ENCODE results near the gene SGSH. TPM values are rescaled to one million over a fixed set of nuclear protein-coding genes. Genes with fewer than 3 reads are reported as not detected.

The SGSH gene
- total and polyA plus RNA-seq, 4 donors: 11.1 to 61.3 (median 42.7) TPM

DNA sequence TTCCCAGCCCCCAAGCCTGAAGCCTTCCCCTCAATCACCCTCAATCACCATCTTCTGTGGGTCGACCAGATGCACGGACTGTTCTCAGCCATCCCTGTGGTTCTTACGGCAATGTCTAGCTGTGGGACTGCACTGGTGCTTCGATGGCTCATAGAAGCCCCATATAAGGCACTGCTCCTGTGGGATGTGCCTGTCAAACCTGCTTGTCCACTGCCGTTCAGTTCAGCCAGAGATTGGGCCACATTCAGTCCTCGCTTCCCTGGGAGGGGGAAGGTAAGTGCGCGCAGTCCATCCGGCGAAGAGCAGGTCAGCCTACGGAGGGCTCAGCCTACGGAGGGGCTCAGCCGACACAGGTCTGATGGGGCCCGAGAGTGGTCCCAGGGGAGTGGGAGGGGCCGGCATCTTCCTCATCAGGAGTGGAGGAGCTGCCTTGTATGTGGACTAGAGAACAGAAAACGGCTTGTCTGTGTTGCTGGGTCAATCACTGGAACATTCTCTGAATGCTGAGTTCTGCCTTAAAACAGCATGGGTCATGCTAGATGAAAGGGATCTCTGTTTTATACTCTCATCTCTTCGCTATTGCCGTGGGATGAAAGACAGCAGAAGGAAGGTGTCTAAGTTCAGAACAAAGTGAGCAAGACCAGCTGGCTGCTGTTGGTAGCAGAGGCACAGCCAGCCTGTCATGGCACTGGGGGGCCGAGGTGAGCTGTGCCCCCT, 50.2 kb downstream of the SGSH start, which contains the start of gene CARD14:
CARD14 (plus strand) TSS at position 247 of the 717 bp plus-strand sequence. CDS start 11,409 bp downstream, outside the sequence.
- Histone ChIP-seq H3K27ac (ENCODE audit: low read depth in 1 of 2, low read length in 2 of 2) (no peak within 1 kb of the TSS), H3K4me3 (ENCODE audit: low read length in 2 of 2) (no peak within 1 kb of the TSS), H3K36me3 (ENCODE audit: control insufficient read depth in 1 of 2, insufficient read depth in 2 of 2, low read length in 1 of 2) (no peaks in the 10 kb centered on the region), H3K4me1 (ENCODE audit: control insufficient read depth in 1 of 2, insufficient read depth in 2 of 2, low read length in 2 of 2) (no peaks in the 10 kb centered on the region), H3K9me3 (ENCODE audit: control insufficient read depth, low read length) (no peaks in the 10 kb centered on the region), H3K27me3 (ENCODE audit: control insufficient read depth in 1 of 2, insufficient read depth in 2 of 2, low read length in 1 of 2) (no peaks in the 10 kb centered on the region)
- 77 to 80% methylated on average over 19 of the region's 19 CpGs for WGBS, 2 donors
- ATAC-seq (ENCODE audit: low FRiP score) (no peak), DNase-seq (no peak)
- intact Hi-C loops (cut with DNase I): no loop called here

DNA sequence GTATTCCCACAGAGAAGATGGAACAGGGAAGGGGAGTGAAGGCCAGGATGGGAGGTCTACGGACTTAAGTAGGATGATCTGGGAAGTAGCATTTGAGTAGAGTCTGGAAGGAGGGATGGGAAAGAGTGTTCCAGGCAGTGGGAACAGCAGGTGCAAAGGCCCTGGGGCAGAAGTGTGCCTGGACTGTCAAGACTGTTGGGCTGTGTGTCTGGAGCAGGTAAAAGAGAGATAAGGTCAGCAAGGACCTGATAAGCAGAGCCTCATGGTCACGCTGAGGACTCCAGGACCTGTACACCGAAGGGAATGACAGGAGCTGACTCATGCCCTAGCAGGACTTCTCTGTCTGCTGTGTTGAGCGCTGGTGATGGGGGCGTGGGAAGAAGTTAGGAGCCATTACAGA, 51.0 kb downstream of the SGSH start:
- no peak overlapping the region for H3K27ac ChIP-seq (ENCODE audit: low read depth in 1 of 2, low read length in 2 of 2)
- intact Hi-C loops (cut with DNase I): no loop called here
- DNase-seq (no peak), ATAC-seq (ENCODE audit: low FRiP score) (no peak)
- 94 to 95% methylated on average over 5 of the region's 5 CpGs for WGBS, 2 donors
- no peaks in the 10 kb centered on the region for H3K36me3 ChIP-seq (ENCODE audit: control insufficient read depth in 1 of 2, insufficient read depth in 2 of 2, low read length in 1 of 2)
- no peaks in the 10 kb centered on the region for H3K4me1 ChIP-seq (ENCODE audit: control insufficient read depth in 1 of 2, insufficient read depth in 2 of 2, low read length in 2 of 2)
- no peak overlapping the region for H3K4me3 ChIP-seq (ENCODE audit: low read length in 2 of 2)
- H3K9me3 ChIP-seq (ENCODE audit: control insufficient read depth, low read length): no peaks in the 10 kb centered on the region
- H3K27me3 ChIP-seq (ENCODE audit: control insufficient read depth in 1 of 2, insufficient read depth in 2 of 2, low read length in 1 of 2): no peaks in the 10 kb centered on the region

DNA sequence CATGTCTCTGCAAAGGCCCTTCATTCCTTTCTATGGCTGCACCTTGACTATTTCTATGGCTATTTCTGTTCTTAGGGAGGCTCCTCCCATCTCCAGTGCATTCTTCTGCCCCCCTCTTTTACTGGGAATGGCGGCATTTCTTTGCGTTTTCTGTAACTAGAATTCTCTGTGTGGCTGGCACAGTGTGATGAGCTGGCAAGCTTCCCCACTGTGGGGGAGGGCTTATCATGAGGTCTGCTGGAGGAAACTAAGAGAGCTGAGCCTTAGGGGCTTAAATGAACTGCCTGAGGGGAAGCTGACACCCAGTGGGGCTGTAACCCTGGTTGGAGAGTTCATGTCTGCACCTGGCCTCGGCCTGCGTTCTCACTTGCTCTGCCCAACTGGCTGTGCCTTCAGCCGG, 51.8 kb downstream of the SGSH start:
- no peaks in the 10 kb centered on the region for H3K27me3 ChIP-seq (ENCODE audit: control insufficient read depth in 1 of 2, insufficient read depth in 2 of 2, low read length in 1 of 2)
- no peak for ATAC-seq (ENCODE audit: low FRiP score)
- intact Hi-C loops (cut with DNase I): no loop called here
- DNase-seq: no peak
- H3K27ac ChIP-seq (ENCODE audit: low read depth in 1 of 2, low read length in 2 of 2): no peak overlapping the region
- 43 to 58% methylated on average over 5 of the region's 5 CpGs for WGBS, 2 donors
- H3K36me3 ChIP-seq (ENCODE audit: control insufficient read depth in 1 of 2, insufficient read depth in 2 of 2, low read length in 1 of 2): no peaks in the 10 kb centered on the region
- no peaks in the 10 kb centered on the region for H3K9me3 ChIP-seq (ENCODE audit: control insufficient read depth, low read length)
- H3K4me3 ChIP-seq (ENCODE audit: low read length in 2 of 2): no peak overlapping the region
- no peaks in the 10 kb centered on the region for H3K4me1 ChIP-seq (ENCODE audit: control insufficient read depth in 1 of 2, insufficient read depth in 2 of 2, low read length in 2 of 2)

DNA sequence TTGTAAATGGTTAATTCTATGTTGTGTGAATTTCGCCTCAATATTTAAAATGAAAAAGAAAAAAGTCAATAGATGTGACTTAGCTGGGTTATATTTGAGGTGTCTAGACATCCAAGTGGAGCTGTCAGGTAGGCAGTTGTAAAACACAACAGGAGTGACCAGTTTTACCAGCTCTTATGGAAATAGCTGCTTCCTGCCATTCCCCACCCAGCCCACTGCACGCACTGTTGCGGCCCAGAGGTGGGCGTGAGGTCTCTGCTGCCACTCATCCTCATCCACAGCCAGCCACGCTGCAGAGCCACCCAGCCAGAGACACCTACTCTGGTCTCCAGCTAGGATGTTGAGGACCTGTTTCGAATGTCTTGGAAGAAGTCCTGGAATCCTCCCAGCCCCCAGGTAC, 53.7 kb downstream of the SGSH start:
- ATAC-seq (ENCODE audit: low FRiP score) (no peak), DNase-seq (no peak)
- no peak overlapping the region for H3K27ac ChIP-seq (ENCODE audit: low read depth in 1 of 2, low read length in 2 of 2)
- no peaks in the 10 kb centered on the region for H3K4me1 ChIP-seq (ENCODE audit: control insufficient read depth in 1 of 2, insufficient read depth in 2 of 2, low read length in 2 of 2)
- H3K27me3 ChIP-seq (ENCODE audit: control insufficient read depth in 1 of 2, insufficient read depth in 2 of 2, low read length in 1 of 2): no peaks in the 10 kb centered on the region
- 90% methylated on average over 6 of the region's 6 CpGs for WGBS, 2 donors
- no peak overlapping the region for H3K4me3 ChIP-seq (ENCODE audit: low read length in 2 of 2)
- H3K9me3 ChIP-seq (ENCODE audit: control insufficient read depth, low read length): no peaks in the 10 kb centered on the region
- H3K36me3 ChIP-seq (ENCODE audit: control insufficient read depth in 1 of 2, insufficient read depth in 2 of 2, low read length in 1 of 2): no peaks in the 10 kb centered on the region
- intact Hi-C loops (cut with DNase I): no loop called here

DNA sequence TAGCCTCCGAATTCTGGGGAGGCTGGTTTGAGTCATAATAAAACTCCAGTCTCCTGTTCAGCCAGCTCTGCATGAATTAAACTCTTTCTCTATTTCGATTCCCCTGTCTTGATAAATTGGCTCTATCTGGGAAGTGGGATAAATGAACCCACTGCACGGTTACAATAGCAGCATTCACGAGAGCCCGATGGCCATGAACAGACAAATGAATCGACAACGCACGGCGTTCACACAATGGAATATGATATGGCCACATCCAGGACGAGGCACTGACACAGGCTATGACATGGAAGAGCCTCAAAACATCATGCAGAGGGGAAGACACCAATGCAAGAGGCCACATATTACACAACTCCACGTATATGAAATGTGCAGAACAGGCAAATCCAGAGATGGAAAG, 55.9 kb downstream of the SGSH start:
- DNase-seq (no peak), ATAC-seq (ENCODE audit: low FRiP score) (no peak)
- 77 to 86% methylated on average over 11 of the region's 11 CpGs for WGBS, 2 donors
- Histone ChIP-seq H3K9me3 (ENCODE audit: control insufficient read depth, low read length) (no peaks in the 10 kb centered on the region), H3K27ac (ENCODE audit: low read depth in 1 of 2, low read length in 2 of 2) (no peak overlapping the region), H3K4me1 (ENCODE audit: control insufficient read depth in 1 of 2, insufficient read depth in 2 of 2, low read length in 2 of 2) (no peaks in the 10 kb centered on the region), H3K36me3 (ENCODE audit: control insufficient read depth in 1 of 2, insufficient read depth in 2 of 2, low read length in 1 of 2) (no peaks in the 10 kb centered on the region), H3K27me3 (ENCODE audit: control insufficient read depth in 1 of 2, insufficient read depth in 2 of 2, low read length in 1 of 2) (no peaks in the 10 kb centered on the region), H3K4me3 (ENCODE audit: low read length in 2 of 2) (no peak overlapping the region)
- intact Hi-C loops (cut with DNase I): no loop called here

DNA sequence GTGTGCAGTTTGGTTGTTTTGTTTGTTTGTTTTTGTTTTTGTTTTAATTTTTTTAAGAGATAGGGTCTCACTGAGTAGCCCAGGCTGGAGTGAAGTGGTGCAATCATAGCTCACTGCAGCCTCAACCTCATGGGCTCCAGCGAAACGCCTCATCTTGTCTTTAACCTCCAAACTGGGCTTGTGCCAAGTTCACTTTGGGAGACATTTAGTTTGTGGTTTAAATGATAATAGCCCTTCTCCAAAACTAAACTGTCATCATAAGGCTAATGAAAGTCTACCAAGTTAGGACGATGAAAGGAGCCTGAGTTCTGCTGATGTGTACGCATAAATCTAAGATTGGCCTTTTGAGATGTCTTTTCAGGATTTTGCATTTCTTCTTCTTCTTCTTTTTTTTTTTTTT, 56.8 kb downstream of the SGSH start:
- Histone ChIP-seq H3K4me3 (ENCODE audit: low read length in 2 of 2) (no peak overlapping the region), H3K27me3 (ENCODE audit: control insufficient read depth in 1 of 2, insufficient read depth in 2 of 2, low read length in 1 of 2) (no peaks in the 10 kb centered on the region), H3K9me3 (ENCODE audit: control insufficient read depth, low read length) (no peaks in the 10 kb centered on the region), H3K4me1 (ENCODE audit: control insufficient read depth in 1 of 2, insufficient read depth in 2 of 2, low read length in 2 of 2) (no peaks in the 10 kb centered on the region), H3K36me3 (ENCODE audit: control insufficient read depth in 1 of 2, insufficient read depth in 2 of 2, low read length in 1 of 2) (no peaks in the 10 kb centered on the region), H3K27ac (ENCODE audit: low read depth in 1 of 2, low read length in 2 of 2) (no peak overlapping the region)
- intact Hi-C loops (cut with DNase I): no loop called here
- WGBS, 2 donors: 85 to 92% methylated on average over 4 of the region's 4 CpGs
- ATAC-seq (ENCODE audit: low FRiP score) (no peak), DNase-seq (no peak)

DNA sequence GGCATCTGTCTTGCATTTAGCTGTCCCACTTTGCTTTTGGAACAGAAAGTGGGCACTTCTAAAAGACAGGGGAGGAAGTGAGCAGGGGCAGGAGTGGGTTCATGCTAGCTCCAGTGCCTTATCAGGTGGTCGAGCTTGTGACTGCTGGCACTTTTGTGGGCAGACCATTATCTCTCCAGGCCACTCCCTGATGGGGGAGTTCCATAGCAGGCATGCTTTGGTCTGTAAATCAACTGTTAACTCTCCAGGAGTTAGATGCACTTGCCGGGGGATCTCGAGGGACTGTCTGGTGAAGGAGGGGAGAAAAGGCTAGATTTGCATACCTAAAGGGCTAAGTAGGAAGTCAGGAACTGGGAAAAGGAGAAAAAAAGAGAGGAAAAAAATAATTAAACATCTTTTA, 59.6 kb downstream of the SGSH start:
- DNase-seq: no peak
- no peaks in the 10 kb centered on the region for H3K27me3 ChIP-seq (ENCODE audit: control insufficient read depth in 1 of 2, insufficient read depth in 2 of 2, low read length in 1 of 2)
- no peak overlapping the region for H3K4me3 ChIP-seq (ENCODE audit: low read length in 2 of 2)
- no peaks in the 10 kb centered on the region for H3K4me1 ChIP-seq (ENCODE audit: control insufficient read depth in 1 of 2, insufficient read depth in 2 of 2, low read length in 2 of 2)
- H3K9me3 ChIP-seq (ENCODE audit: control insufficient read depth, low read length): no peaks in the 10 kb centered on the region
- WGBS, 2 donors: 26 to 27% methylated on average over 3 of the region's 3 CpGs
- intact Hi-C loops (cut with DNase I): no loop called here
- H3K36me3 ChIP-seq (ENCODE audit: control insufficient read depth in 1 of 2, insufficient read depth in 2 of 2, low read length in 1 of 2): no peaks in the 10 kb centered on the region
- H3K27ac ChIP-seq (ENCODE audit: low read depth in 1 of 2, low read length in 2 of 2): no peak overlapping the region
- ATAC-seq (ENCODE audit: low FRiP score): no peak

Other genes with a start within 250 kb of the SGSH start
- gene TBC1D16, start 184.5 kb downstream of the SGSH start, total RNA-seq: 10 to 100 TPM; 42.5 to 43.6 TPM
- gene TBC1D16, start 184.5 kb downstream of the SGSH start, polyA plus RNA-seq: 10 to 100 TPM in 1 of 2 donors, 1 to 10 TPM in 1; 6.4 to 12.8 TPM
- 10 to 100 TPM in 1 of 2 donors, 1 to 10 TPM in 1; 3.3 to 11.3 TPM for gene CCDC40, start 183.7 kb downstream of the SGSH start, total RNA-seq
- 1 to 10 TPM; 2.6 to 6.8 TPM for gene CCDC40, start 183.7 kb downstream of the SGSH start, polyA plus RNA-seq
- gene GAA, start 118.8 kb downstream of the SGSH start, total RNA-seq: 10 to 100 TPM; 48.0 to 82.2 TPM
- gene GAA, start 118.8 kb downstream of the SGSH start, polyA plus RNA-seq: 10 to 100 TPM; 24.8 to 43.6 TPM
- gene EIF4A3, start 73.2 kb downstream of the SGSH start, total RNA-seq: 10 to 100 TPM; 44.6 to 65.8 TPM
- 10 to 100 TPM; 40.2 to 42.9 TPM for gene EIF4A3, start 73.2 kb downstream of the SGSH start, polyA plus RNA-seq
- under 1 TPM; 0.33 to 0.55 TPM for gene CARD14, start 50.3 kb downstream of the SGSH start, total RNA-seq
- gene CARD14, start 50.3 kb downstream of the SGSH start, polyA plus RNA-seq: under 1 TPM; 0.13 to 0.38 TPM
- 10 to 100 TPM; 14.3 to 34.0 TPM for gene SLC26A11, start 94 bp upstream of the SGSH start, total RNA-seq
- gene SLC26A11, start 94 bp upstream of the SGSH start, polyA plus RNA-seq: 10 to 100 TPM in 1 of 2 donors, 1 to 10 TPM in 1; 7.3 to 20.7 TPM
- gene RNF213, start 40.5 kb upstream of the SGSH start, total RNA-seq: 100 to 1,000 TPM; 160 to 231 TPM
- 10 to 100 TPM; 18.7 to 49.3 TPM for gene RNF213, start 40.5 kb upstream of the SGSH start, polyA plus RNA-seq
- gene ENDOV, start 194.8 kb upstream of the SGSH start, total RNA-seq: 10 to 100 TPM; 18.2 to 28.2 TPM
- 10 to 100 TPM; 14.3 to 22.5 TPM for gene ENDOV, start 194.8 kb upstream of the SGSH start, polyA plus RNA-seq